CD4-positive, CD25-positive, alpha-beta regulatory T cell (primary cell): ENCODE data around the gene SLC30A10. TPM values are rescaled to one million over a fixed set of nuclear protein-coding genes. Genes with fewer than 3 reads are reported as not detected.

Experiments used
- ATAC-seq, 2 donors: fragments of 150-1000 bp; cut with Tn5 transposase; one replicate each; pipeline ENCODE4 v1.10.0; 2021; ENCODE audit warnings: low read depth in 2 of 2, moderate number of reproducible peaks in 2 of 2, moderate library complexity in 1 of 2
- DNase-seq, 3 donors: peaks; one replicate each; pipeline versions ENCODE4 v3.0.0 to v3.0.0-alpha.2; 2012 to 2022; ENCODE audit warnings: mixed read lengths in 1 of 3
- H3K27ac ChIP-seq: one replicate; pipeline ENCODE4 v1.7.0; 2013; ENCODE audit warnings: mild to moderate bottlenecking, low read length; ENCODE audit not compliant: insufficient read depth, poor library complexity, severe bottlenecking
- H3K27me3 ChIP-seq: one replicate; pipeline ENCODE4 v1.7.0; 2013; ENCODE audit warnings: low read length; ENCODE audit not compliant: control insufficient read depth, insufficient read depth
- H3K36me3 ChIP-seq: one replicate; pipeline ENCODE4 v1.7.0; 2013; ENCODE audit warnings: mild to moderate bottlenecking, low read length, moderate library complexity; ENCODE audit not compliant: control insufficient read depth, insufficient read depth
- H3K4me1 ChIP-seq: 2 replicates; pipeline ENCODE4 v1.7.0; 2013; ENCODE audit warnings: mild to moderate bottlenecking, low read length; ENCODE audit not compliant: insufficient read depth, control insufficient read depth, poor library complexity, severe bottlenecking
- H3K4me3 ChIP-seq: one replicate; pipeline ENCODE4 v1.7.0; 2013; ENCODE audit warnings: low read depth, mild to moderate bottlenecking, low read length, moderate library complexity
- H3K9me3 ChIP-seq, 2 experiments: 1 replicate in 1 of 2; 2 replicates in 1 of 2; pipeline ENCODE4 v1.7.0; 2013; ENCODE audit warnings: low read length in 2 of 2, mild to moderate bottlenecking in 1 of 2, moderate library complexity in 1 of 2; ENCODE audit not compliant: control insufficient read depth in 2 of 2
- H3K27ac Mint-ChIP-seq, 3 donors: one replicate each; pipeline ENCODE4 v1.8.0; 2020 to 2022; ENCODE audit warnings: mild to moderate bottlenecking in 3 of 3, mixed read lengths in 3 of 3, moderate library complexity in 2 of 3
- H3K27me3 Mint-ChIP-seq: one replicate; pipeline ENCODE4 v1.8.0; 2022; ENCODE audit warnings: mild to moderate bottlenecking, mixed read lengths
- H3K36me3 Mint-ChIP-seq: one replicate; pipeline ENCODE4 v1.8.0; 2020; ENCODE audit warnings: mixed read lengths
- H3K4me1 Mint-ChIP-seq, 4 donors: one replicate each; pipeline ENCODE4 v1.8.0; 2020 to 2022; ENCODE audit warnings: mixed read lengths in 4 of 4, mild to moderate bottlenecking in 1 of 4
- H3K4me3 Mint-ChIP-seq, 4 donors: one replicate each; pipeline ENCODE4 v1.8.0; 2020 to 2022; ENCODE audit warnings: mild to moderate bottlenecking in 4 of 4, mixed read lengths in 4 of 4, moderate library complexity in 3 of 4
- H3K9me3 Mint-ChIP-seq, 7 donors: one replicate each; pipeline ENCODE4 v1.8.0; 2020 to 2022; ENCODE audit warnings: mixed read lengths in 7 of 7, mild to moderate bottlenecking in 3 of 7, moderate library complexity in 2 of 7
- polyA plus RNA-seq, 4 donors: library from polyadenylated mRNA; unstranded; fragments of 300-500 nt; fragmentation: Illumina TruSeq; gene quantifications; one replicate each; pipeline ENCODE4 v1.2.3, GENCODE V29; 2021
- total RNA-seq: library from RNA; stranded (reverse); gene quantifications from one replicate; pipeline ENCODE4 v1.2.3, GENCODE V29; 2022

Gene SLC30A10
- not detected for total RNA-seq
- not detected for polyA plus RNA-seq

DNA sequence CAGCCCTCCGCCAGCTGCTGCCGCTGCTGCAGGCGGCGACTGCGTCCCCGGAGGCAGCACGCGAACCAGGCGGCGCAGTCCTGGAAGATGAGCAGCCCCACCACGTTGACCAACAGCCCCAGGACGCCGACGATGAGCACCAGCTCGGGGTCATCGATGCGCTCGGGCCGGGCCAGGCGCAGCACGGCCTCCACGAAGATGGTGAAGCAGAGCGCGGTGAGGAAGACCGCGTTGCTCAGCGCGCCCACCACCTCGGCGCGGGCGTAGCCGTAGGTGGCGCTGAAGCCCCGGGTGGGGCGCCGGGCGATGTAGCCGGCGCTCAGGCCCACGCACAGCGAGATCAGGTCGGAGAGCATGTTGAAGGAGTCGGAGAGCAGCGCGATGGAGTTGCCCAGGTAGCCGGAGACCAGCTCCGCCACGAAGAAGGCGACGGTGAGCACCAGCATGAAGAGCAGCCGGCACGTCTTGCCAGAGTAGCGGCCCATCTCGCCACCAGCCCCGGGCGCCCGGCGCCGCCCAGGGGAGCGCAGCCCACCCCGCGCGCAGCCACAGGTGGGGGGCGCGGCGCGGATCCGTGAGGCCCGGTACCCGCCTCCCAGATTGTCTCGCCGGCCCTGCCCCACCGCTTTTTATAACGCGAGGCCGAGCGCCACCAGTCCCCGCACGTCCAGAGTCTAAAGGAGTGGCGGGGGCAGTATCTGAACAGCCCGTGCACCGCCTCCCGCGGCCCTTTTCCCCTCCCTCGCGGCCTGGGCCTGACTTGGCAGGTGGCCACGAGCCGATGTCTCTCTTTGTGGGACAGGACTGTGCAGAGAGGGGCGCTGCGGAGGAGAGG lies at the start of gene SLC30A10:
TSS of gene SLC30A10 (minus strand) at position 602 of the 835 bp plus-strand sequence. CDS start at position 485, 117 bp downstream.
- no peaks in the 10 kb centered on the region for H3K36me3 ChIP-seq
- peaks cover 0 to 4% (median 0%) of the 10 kb centered on the region in 7 donors for H3K9me3 Mint-ChIP-seq
- H3K27ac Mint-ChIP-seq, result no peak within 1 kb of the TSS
- H3K27me3 ChIP-seq, result peaks cover 5% of the 10 kb centered on the region
- no peak for DNase-seq
- H3K4me1 ChIP-seq, result peaks cover 11% of the 10 kb centered on the region
- H3K4me1 Mint-ChIP-seq, result peaks cover 0 to 14% (median 0%) of the 10 kb centered on the region in 4 donors
- no peaks in the 10 kb centered on the region for H3K36me3 Mint-ChIP-seq
- H3K27me3 Mint-ChIP-seq, result peaks cover 45% of the 10 kb centered on the region
- no peak within 1 kb of the TSS for H3K4me3 ChIP-seq
- no peak within 1 kb of the TSS for H3K27ac ChIP-seq
- no peak for ATAC-seq
- H3K4me3 Mint-ChIP-seq, result peak within 1 kb of the TSS; percentile 22 to 84 (median 51)
- H3K9me3 ChIP-seq, result no peaks in the 10 kb centered on the region

DNA sequence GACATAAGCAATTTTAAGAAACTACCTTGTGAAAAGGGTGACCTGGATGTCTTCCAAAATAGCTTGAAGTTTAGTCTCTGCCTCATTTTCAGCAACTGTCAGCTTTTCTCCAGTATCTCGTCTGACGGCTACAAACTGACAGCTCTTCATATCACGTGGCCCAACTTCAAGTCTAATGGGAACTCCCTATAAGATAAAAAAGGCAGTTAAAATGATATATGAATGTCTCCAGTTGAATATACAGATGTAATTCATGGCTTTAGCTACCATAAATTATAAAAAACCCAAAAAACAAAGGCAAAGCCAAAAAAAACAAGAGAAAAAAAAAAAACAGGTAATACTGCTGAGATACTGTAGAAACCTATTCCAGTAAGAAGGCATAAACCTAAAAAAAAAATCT lies 44.9 kb upstream of the SLC30A10 start:
- Mint-ChIP-seq H3K4me1 (peaks cover 0 to 5% (median 2%) of the 10 kb centered on the region in 4 donors), H3K27ac (no peak overlapping the region), H3K4me3 (no peak overlapping the region), H3K27me3 (no peaks in the 10 kb centered on the region), H3K9me3 (no peaks in the 10 kb centered on the region), H3K36me3 (peaks cover 59% of the 10 kb centered on the region)
- H3K4me3 ChIP-seq, result no peak overlapping the region
- no peaks in the 10 kb centered on the region for H3K4me1 ChIP-seq
- peaks cover 82% of the 10 kb centered on the region for H3K36me3 ChIP-seq
- no peaks in the 10 kb centered on the region for H3K9me3 ChIP-seq
- H3K27me3 ChIP-seq, result no peaks in the 10 kb centered on the region
- no peak overlapping the region for H3K27ac ChIP-seq
- no peak for ATAC-seq
- DNase-seq, result no peak

DNA sequence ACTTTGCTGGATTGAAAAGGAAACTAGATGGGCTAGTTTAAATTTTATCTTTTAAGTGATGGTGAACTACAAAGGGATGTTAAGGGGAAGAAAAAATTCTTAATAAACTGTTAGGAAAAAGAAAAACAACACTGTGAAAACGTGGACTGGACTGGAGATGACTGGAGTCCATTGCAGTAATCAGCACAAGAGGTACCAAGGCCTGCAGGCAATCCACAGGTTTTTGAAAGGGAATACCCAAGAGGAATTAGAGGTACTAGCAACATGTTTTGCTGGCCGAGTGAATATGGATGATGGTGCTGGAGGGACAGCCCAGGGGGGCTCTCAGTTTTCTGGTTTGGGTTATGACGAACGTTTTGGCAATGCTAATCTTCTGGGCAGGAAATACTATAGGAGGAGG lies 39.0 kb upstream of the SLC30A10 start:
- Mint-ChIP-seq H3K9me3 (no peaks in the 10 kb centered on the region), H3K4me1 (peaks cover 0 to 4% (median 0%) of the 10 kb centered on the region in 4 donors), H3K4me3 (no peak overlapping the region), H3K36me3 (peaks cover 27% of the 10 kb centered on the region), H3K27ac (peak overlapping the region in 1 of 3 donors; percentile 1), H3K27me3 (peaks cover 5% of the 10 kb centered on the region)
- Histone ChIP-seq H3K9me3 (no peaks in the 10 kb centered on the region), H3K4me3 (no peak overlapping the region), H3K36me3 (peaks cover 37% of the 10 kb centered on the region), H3K4me1 (no peaks in the 10 kb centered on the region), H3K27ac (no peak overlapping the region), H3K27me3 (no peaks in the 10 kb centered on the region)
- no peak for DNase-seq
- no peak for ATAC-seq

- Mint-ChIP-seq H3K27me3 (peaks cover 5% of the 10 kb centered on the region), H3K9me3 (no peaks in the 10 kb centered on the region), H3K27ac (no peak overlapping the region), H3K36me3 (peaks cover 22% of the 10 kb centered on the region), H3K4me1 (peaks cover 0 to 4% (median 0%) of the 10 kb centered on the region in 4 donors), H3K4me3 (no peak overlapping the region)
- no peak for DNase-seq
- H3K27me3 ChIP-seq, result no peaks in the 10 kb centered on the region
- no peak for ATAC-seq
- H3K36me3 ChIP-seq, result peaks cover 26% of the 10 kb centered on the region
- no peak overlapping the region for H3K4me3 ChIP-seq
- H3K9me3 ChIP-seq, result no peaks in the 10 kb centered on the region
- no peaks in the 10 kb centered on the region for H3K4me1 ChIP-seq
- no peak overlapping the region for H3K27ac ChIP-seq
Measured at GRCh38 chr1:219966071-219966349, 37.7 kb upstream of the SLC30A10 start.

GRCh38 chr1:219965285-219966070 lies 37.1 kb upstream of the SLC30A10 start:
- peaks cover 5% of the 10 kb centered on the region for H3K27me3 Mint-ChIP-seq
- no peak for ATAC-seq
- Histone ChIP-seq H3K36me3 (peaks cover 23% of the 10 kb centered on the region), H3K4me1 (no peaks in the 10 kb centered on the region), H3K27me3 (no peaks in the 10 kb centered on the region), H3K27ac (no peak overlapping the region), H3K9me3 (no peaks in the 10 kb centered on the region), H3K4me3 (no peak overlapping the region)
- no peak overlapping the region for H3K4me3 Mint-ChIP-seq
- peaks cover 17% of the 10 kb centered on the region for H3K36me3 Mint-ChIP-seq
- no peaks in the 10 kb centered on the region for H3K9me3 Mint-ChIP-seq
- H3K27ac Mint-ChIP-seq, result no peak overlapping the region
- H3K4me1 Mint-ChIP-seq, result peaks cover 0 to 4% (median 0%) of the 10 kb centered on the region in 4 donors
- DNase-seq, result no peak

DNA sequence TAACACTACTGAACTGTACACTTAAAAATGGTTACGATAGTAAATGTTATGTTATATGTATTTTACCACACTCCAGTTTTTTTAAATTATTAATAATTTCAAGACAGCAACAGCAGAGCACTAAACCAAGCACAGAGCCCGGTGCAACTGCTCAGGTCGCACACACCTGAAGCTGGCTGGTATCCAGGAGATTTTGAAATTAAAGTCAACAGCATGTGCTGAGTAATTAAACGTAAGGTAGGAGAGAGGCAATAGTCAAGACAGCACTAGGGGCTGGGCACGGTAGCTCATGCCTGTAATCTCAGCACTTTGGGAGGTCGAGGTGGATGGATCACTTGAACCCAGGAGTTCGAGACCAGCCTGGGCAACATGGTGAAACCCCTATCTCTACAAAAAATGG lies 35.1 kb upstream of the SLC30A10 start:
- no peaks in the 10 kb centered on the region for H3K27me3 ChIP-seq
- no peaks in the 10 kb centered on the region for H3K9me3 Mint-ChIP-seq
- peaks cover 11% of the 10 kb centered on the region for H3K36me3 Mint-ChIP-seq
- H3K4me3 ChIP-seq, result no peak overlapping the region
- ATAC-seq (no peak), DNase-seq (no peak)
- H3K36me3 ChIP-seq, result peaks cover 3% of the 10 kb centered on the region
- H3K4me1 Mint-ChIP-seq, result peaks cover 0 to 4% (median 0%) of the 10 kb centered on the region in 4 donors
- no peak overlapping the region for H3K4me3 Mint-ChIP-seq
- H3K27ac ChIP-seq, result no peak overlapping the region
- H3K9me3 ChIP-seq, result no peaks in the 10 kb centered on the region
- no peak overlapping the region for H3K27ac Mint-ChIP-seq
- H3K4me1 ChIP-seq, result no peaks in the 10 kb centered on the region
- H3K27me3 Mint-ChIP-seq, result peaks cover 5% of the 10 kb centered on the region

- no peak for ATAC-seq
- Mint-ChIP-seq H3K27me3 (peaks cover 5% of the 10 kb centered on the region), H3K9me3 (no peaks in the 10 kb centered on the region), H3K36me3 (no peaks in the 10 kb centered on the region), H3K27ac (no peak overlapping the region), H3K4me3 (no peak overlapping the region), H3K4me1 (no peaks in the 10 kb centered on the region)
- no peak overlapping the region for H3K4me3 ChIP-seq
- no peak overlapping the region for H3K27ac ChIP-seq
- no peaks in the 10 kb centered on the region for H3K27me3 ChIP-seq
- H3K36me3 ChIP-seq, result no peaks in the 10 kb centered on the region
- H3K9me3 ChIP-seq, result no peaks in the 10 kb centered on the region
- no peaks in the 10 kb centered on the region for H3K4me1 ChIP-seq
- DNase-seq, result no peak
Measured at GRCh38 chr1:219961684-219962083, 33.3 kb upstream of the SLC30A10 start.
